Measurements from ENCODE around the gene PCDH15.

DNA sequence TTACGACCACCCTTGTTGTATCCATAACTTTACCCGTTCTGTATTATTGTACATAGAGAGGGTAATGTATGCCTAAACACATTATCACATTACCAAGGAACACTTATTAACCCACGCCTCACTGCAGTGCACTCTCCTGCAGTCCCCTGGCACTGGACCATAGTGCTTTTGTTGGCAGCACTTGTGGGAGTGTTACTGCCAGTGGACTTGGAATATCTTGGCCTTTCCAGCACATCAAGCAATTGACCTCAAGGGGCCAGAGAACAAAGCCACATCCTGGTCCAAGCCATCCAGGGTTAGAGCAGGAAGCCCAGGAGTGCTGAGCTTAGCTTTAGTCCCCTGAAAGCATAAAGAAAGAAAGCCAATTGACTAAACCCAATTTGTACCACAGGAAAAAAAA, 304.2 kb downstream of the PCDH15 start:
- TF ChIP-seq CTCF (conservative IDR thresholded peaks at IDR 0.05; ENCODE audit: low read length): no peak
- no peak for TF ChIP-seq EZH2phosphoT487 (IDR thresholded peaks at IDR 0.05; ENCODE audit: borderline replicate concordance, low read depth, low read length)

Data from OCI-LY7 (cell line).